HL-60 (cell line): ENCODE data around the gene URB1.

ENCODE experiments used
- DNase-seq, 2 experiments: peaks; one replicate each; pipeline ENCODE4 v3.0.0-alpha.2; 2010 to 2020; ENCODE audit warnings: low read depth in 1 of 2, low spot score in 1 of 2
- H3K27ac ChIP-seq: fragments of 250-450 bp; sonication (Bioruptor Pico); replicated peaks from 2 replicates; pipeline ENCODE4 v1.5.1; 2020; ENCODE audit warnings: mild to moderate bottlenecking, moderate library complexity
- H3K27me3 ChIP-seq: fragments of 250-450 bp; sonication (Bioruptor Pico); 2 replicates; pipeline ENCODE4 v1.5.1; 2021; ENCODE audit warnings: mild to moderate bottlenecking, moderate library complexity; ENCODE audit not compliant: insufficient read depth, poor library complexity, severe bottlenecking
- H3K4me3 ChIP-seq: replicated peaks from 2 replicates; pipeline ENCODE4 v1.5.1; 2011; ENCODE audit warnings: mild to moderate bottlenecking, control low read depth, low read length; ENCODE audit not compliant: insufficient read depth
- CTCF ChIP-seq: IDR thresholded peaks from one replicate; pipeline ENCODE4 v1.5.1; 2011; ENCODE audit warnings: low read length, control low read depth, inconsistent platforms; ENCODE audit not compliant: insufficient read depth
- GABPA ChIP-seq: IDR thresholded peaks from 2 replicates; pipeline ENCODE4 v1.6.1; 2012; ENCODE audit warnings: low read depth
- POLR2AphosphoS5 ChIP-seq: IDR thresholded peaks from 2 replicates; pipeline ENCODE4 v1.6.1; 2012; ENCODE audit warnings: low read depth
- REST ChIP-seq: IDR thresholded peaks from 2 replicates; pipeline ENCODE4 v1.6.1; 2012; ENCODE audit warnings: low read depth; ENCODE audit not compliant: insufficient replicate concordance
- SPI1 ChIP-seq: IDR thresholded peaks from 2 replicates; pipeline ENCODE4 v1.6.1; 2012; ENCODE audit warnings: low read depth, mild to moderate bottlenecking, borderline replicate concordance

The URB1 gene

GRCh38 chr21:32330784-32331311 is 62.0 kb downstream of the URB1 start:
- no peak for DNase-seq
- no peaks in the 10 kb centered on the region for H3K27me3 ChIP-seq
- no peak for TF ChIP-seq POLR2AphosphoS5
- no peak for TF ChIP-seq REST
- TF ChIP-seq GABPA: no peak
- TF ChIP-seq SPI1: no peak
- TF ChIP-seq CTCF: no peak

GRCh38 chr21:32329776-32330175 is 63.0 kb downstream of the URB1 start:
- no peak overlapping the region for H3K4me3 ChIP-seq
- H3K27ac ChIP-seq: no peak overlapping the region
- H3K27me3 ChIP-seq: no peaks in the 10 kb centered on the region
- TF ChIP-seq GABPA (no peak), REST (no peak), POLR2AphosphoS5 (no peak), CTCF (no peak), SPI1 (no peak)
- no peak for DNase-seq

More at GRCh38 chr21:32330784-32331311, 62.0 kb downstream of the URB1 start:
- no peak overlapping the region for H3K4me3 ChIP-seq
- no peak overlapping the region for H3K27ac ChIP-seq

GRCh38 chr21:32329331-32329730 is 63.5 kb downstream of the URB1 start:
- H3K4me3 ChIP-seq: no peak overlapping the region
- no peak for DNase-seq
- no peaks in the 10 kb centered on the region for H3K27me3 ChIP-seq
- no peak overlapping the region for H3K27ac ChIP-seq
- TF ChIP-seq REST: no peak
- TF ChIP-seq SPI1: no peak
- TF ChIP-seq GABPA: no peak
- TF ChIP-seq POLR2AphosphoS5: no peak
- no peak for TF ChIP-seq CTCF
